Lower leg skin (tissue), 4 donors: Measurements from ENCODE around the gene ELOB. TPM values are rescaled to one million over a fixed set of nuclear protein-coding genes. Genes with fewer than 3 reads are reported as not detected.

Experiments
- DNase-seq, 2 donors: peaks; one replicate each; pipeline ENCODE4 v3.0.0-alpha.2; 2019; ENCODE audit warnings: low spot score in 2 of 2
- H3K4me3 ChIP-seq: fragments of 200-600 bp; sonication (generic); 2 replicates; pipeline ENCODE4 v1.5.1; 2017; ENCODE audit warnings: mild to moderate bottlenecking, low read depth; ENCODE audit not compliant: poor library complexity, severe bottlenecking
- POLR2A ChIP-seq, 2 donors: fragments of 450-650 bp; IDR thresholded peaks; one replicate each; pipeline ENCODE4 v1.6.1; 2016 to 2017; ENCODE audit warnings: antibody characterized with exemption in 2 of 2, mild to moderate bottlenecking in 1 of 2, moderate library complexity in 1 of 2
- WGBS, 2 donors: methylation state at CpG; one replicate each; pipeline ENCODE4 v1.1.5; 2018; 5-methylcytosine and 5-hydroxymethylcytosine counted together
- intact Hi-C: fragments of 100-400 bp; cut with DNase I; formaldehyde crosslinking; loops from one replicate; pipeline ENCODE4 v1.15.0; 2023; ENCODE audit warnings: low total_unique reads
- total RNA-seq, 4 donors: library from RNA; depleted of rRNA; stranded (reverse); fragments of >200 nt; gene quantifications; one replicate each; pipeline ENCODE4 v1.1.0, GENCODE V29; 2016
- TF ChIP-seq, protein P1 (sequence below), 3 donors: fragments of 450-650 bp; IDR thresholded peaks; one replicate each; pipeline ENCODE4 v1.5.1; 2016; ENCODE audit warnings: antibody characterized with exemption in 3 of 3, mild to moderate bottlenecking in 3 of 3, moderate library complexity in 2 of 3

Gene ELOB
- total RNA-seq, 4 donors from 2014 or later = 244 to 2,128 (median 328) TPM

DNA sequence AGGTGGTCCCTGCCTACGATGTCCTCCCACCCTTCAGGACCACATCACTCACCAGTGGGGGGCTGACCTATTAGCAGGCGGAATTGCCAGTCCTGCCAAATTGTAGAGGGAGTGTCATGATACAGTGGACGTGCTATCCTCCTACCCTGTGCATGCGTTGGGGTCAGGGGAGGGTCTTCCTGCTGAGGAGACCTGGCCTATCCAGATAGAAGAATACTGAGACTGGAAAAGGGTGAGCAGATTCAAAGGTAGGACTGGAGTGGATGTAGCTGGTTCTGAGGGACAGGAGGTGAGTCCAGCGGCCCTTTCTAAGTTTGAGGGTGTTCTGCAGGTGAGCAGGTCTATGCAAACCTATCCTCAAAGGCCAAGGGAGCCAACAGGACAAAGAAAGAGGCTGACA lies 29.2 kb upstream of the ELOB start:
- intact Hi-C loops = no loop called here
- WGBS, 2 donors = 79 to 80% methylated on average over 5 of the region's 5 CpGs
- no peak for DNase-seq
- H3K4me3 ChIP-seq = no peak overlapping the region
- TF ChIP-seq POLR2A (IDR thresholded peaks at IDR 0.05) = no peak
- TF ChIP-seq, protein P1, sequence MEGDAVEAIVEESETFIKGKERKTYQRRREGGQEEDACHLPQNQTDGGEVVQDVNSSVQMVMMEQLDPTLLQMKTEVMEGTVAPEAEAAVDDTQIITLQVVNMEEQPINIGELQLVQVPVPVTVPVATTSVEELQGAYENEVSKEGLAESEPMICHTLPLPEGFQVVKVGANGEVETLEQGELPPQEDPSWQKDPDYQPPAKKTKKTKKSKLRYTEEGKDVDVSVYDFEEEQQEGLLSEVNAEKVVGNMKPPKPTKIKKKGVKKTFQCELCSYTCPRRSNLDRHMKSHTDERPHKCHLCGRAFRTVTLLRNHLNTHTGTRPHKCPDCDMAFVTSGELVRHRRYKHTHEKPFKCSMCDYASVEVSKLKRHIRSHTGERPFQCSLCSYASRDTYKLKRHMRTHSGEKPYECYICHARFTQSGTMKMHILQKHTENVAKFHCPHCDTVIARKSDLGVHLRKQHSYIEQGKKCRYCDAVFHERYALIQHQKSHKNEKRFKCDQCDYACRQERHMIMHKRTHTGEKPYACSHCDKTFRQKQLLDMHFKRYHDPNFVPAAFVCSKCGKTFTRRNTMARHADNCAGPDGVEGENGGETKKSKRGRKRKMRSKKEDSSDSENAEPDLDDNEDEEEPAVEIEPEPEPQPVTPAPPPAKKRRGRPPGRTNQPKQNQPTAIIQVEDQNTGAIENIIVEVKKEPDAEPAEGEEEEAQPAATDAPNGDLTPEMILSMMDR (IDR thresholded peaks at IDR 0.05) = no peak

DNA sequence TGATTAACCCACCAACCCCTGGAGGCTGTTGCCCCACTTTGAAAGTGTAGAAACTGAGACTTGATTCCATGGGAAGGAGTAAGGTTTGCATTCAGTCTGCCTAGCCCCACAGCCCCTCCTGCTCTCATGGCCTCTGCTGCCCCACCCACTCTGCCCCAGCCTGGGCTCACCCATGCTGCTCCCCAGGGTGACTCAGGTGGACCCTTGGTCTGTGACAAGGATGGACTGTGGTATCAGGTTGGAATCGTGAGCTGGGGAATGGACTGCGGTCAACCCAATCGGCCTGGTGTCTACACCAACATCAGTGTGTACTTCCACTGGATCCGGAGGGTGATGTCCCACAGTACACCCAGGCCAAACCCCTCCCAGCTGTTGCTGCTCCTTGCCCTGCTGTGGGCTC lies 27.6 kb upstream of the ELOB start:
- intact Hi-C loops = no loop called here
- H3K4me3 ChIP-seq = no peak overlapping the region
- TF ChIP-seq, protein P1 (IDR thresholded peaks at IDR 0.05) = no peak
- TF ChIP-seq POLR2A (IDR thresholded peaks at IDR 0.05) = no peak
- WGBS, 2 donors = 80 to 92% methylated on average over 3 to 4 of the region's 4 CpGs
- DNase-seq = no peak

DNA sequence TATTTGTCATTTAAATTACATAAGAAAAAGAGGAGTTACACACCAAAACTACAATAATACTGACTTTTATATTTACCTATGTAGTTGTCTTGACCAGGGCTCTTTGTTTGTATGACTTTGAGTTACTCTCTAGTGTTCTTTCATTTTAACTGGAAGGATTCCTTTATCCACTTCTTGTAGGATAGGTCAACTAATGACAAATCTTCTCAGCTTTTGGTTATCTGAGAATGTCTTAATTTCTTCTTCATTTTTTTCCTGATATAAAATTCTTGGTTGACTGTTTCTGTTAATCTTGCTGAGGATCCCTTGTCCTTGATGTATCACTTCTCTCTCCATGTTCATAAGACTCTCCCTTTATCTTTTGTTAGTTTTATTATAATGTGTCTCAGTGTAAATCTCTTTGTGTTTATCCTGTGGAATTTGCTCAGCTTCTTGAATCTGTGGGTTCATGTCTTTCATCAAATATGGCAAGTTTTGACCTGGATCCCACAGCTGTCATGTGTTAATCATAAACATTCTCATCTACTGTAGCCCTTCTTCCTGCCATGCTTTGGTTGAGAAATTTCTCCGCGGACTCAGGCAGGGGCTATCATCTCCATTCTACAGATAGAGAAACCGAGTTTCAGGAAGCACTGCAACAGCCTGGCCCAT lies 26.6 kb upstream of the ELOB start:
- DNase-seq = no peak
- 74 to 91% methylated on average over 3 of the region's 3 CpGs for WGBS, 2 donors
- no peak overlapping the region for H3K4me3 ChIP-seq
- intact Hi-C loops = no loop called here
- TF ChIP-seq, protein P1 (IDR thresholded peaks at IDR 0.05) = no peak
- no peak for TF ChIP-seq POLR2A (IDR thresholded peaks at IDR 0.05)

DNA sequence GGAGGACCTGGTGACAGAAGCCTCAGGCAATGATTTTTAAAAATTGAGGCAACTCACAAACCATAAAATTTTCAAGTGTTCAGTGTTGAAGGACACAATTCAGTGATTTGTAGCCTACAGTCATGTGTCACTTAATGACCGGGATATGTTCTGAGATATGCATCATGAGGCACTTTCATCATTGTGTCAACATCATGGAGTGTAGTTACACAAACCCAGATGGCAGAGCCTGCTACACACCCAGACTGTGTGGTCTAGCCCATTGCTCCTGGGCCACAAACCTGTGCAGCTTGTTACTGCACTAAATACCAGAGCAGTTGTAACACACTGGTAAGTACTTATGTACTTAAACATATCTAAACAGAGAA lies 22.8 kb upstream of the ELOB start:
- no peak overlapping the region for H3K4me3 ChIP-seq
- intact Hi-C loops = no loop called here
- 55 to 86% methylated on average over 1 of the region's 1 CpG for WGBS, 2 donors
- no peak for DNase-seq
- TF ChIP-seq POLR2A (IDR thresholded peaks at IDR 0.05) = no peak
- TF ChIP-seq, protein P1 (IDR thresholded peaks at IDR 0.05) = no peak

DNA sequence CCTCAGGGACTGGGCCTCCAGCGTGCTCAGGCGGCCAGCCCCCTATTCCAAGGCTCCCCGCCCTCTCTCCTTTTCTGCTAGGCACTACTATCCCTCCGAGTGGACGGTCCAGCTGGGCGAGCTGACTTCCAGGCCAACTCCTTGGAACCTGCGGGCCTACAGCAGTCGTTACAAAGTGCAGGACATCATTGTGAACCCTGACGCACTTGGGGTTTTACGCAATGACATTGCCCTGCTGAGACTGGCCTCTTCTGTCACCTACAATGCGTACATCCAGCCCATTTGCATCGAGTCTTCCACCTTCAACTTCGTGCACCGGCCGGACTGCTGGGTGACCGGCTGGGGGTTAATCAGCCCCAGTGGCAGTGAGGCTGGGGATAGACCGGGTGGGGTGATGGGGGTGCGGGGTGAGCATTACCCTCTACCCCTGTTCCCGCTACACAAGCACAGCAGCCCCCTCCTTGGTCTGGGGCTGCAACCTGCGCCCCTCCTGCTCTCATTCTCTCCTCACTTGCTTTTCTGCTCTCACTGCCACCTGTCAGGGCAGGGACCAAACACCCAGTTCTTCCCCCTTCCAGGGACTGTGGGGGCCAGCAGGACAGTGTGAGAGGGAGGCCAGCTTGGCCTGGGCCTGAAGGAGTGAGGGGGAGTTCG lies 22.3 kb upstream of the ELOB start:
- 84 to 89% methylated on average over 20 to 21 of the region's 21 CpGs for WGBS, 2 donors
- intact Hi-C loops = no loop called here
- TF ChIP-seq, protein P1 (IDR thresholded peaks at IDR 0.05) = no peak
- no peak for TF ChIP-seq POLR2A (IDR thresholded peaks at IDR 0.05)
- H3K4me3 ChIP-seq = no peak overlapping the region
- no peak for DNase-seq
